Measurements from ENCODE around the gene NME3.

The NME3 gene

GRCh38 chr16:1771864-1772361 lies 570 bp upstream of the NME3 start:
- CTCF ChIA-PET: interaction anchor here (0.6 to 1.7 kb wide), 3 partner anchors 12 to 157 kb away, joined by 3 to 8 read pairs (median 5); partner anchors contain the start of gene MAPK8IP3
- DNase-seq (ENCODE audit: low spot score): no peak
- peak overlapping the region; percentile 92 for H3K27ac ChIP-seq
- TF ChIP-seq CTCF (conservative IDR thresholded peaks at IDR 0.05; ENCODE audit: low read depth): no peak
- POLR2A ChIA-PET (ENCODE audit: low non-redundant PET): no interaction called here

DNA sequence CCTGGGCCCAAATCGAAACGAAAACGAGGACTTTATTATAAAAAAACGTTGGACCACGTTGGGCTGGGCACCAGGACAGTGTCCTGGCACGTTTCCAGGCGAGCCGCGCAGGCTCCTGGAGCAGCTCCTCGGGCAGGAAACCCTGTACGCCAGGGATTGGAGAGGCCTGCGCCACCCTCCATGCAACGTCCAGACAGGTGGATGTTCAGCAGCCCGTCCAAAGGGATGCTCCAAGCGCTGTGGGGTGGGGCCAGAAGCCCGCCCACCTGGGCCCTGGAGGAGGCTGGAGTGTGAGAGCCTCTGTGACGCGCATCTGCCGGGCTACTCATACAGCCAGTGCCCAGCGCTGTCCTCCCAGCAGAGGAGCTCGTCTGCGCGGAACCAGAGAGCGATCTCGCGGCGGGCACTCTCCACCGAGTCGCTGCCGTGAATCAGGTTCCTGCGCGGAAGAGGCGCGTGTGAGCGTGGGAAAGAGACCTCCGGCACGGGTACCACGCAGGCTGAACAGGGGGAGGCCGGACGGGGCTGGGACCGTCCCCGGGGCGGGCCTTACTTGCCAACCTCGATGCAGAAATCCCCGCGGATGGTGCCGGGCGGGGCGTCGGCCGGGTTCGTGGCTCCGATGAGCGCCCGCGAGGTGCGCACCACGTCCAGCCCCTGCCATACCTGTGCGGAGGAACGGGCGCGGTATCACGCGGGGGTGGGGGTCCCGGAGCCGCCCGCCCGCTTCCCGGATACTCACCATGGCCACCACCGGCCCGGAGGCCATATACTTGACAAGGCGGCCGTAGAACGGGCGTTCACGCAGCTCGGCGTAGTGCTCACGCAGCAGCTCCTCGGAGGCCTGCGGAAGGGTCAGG lies 785 bp downstream of the NME3 start:
- POLR2A ChIA-PET (ENCODE audit: low non-redundant PET): interaction anchor here (0.9 to 1.4 kb wide), 5 partner anchors 12 to 69 kb away, joined by 3 to 6 read pairs (median 4); partner anchors contain the start of genes NUBP2 and SPSB3
- H3K27ac ChIP-seq: peak overlapping the region; percentile 92
- peak; percentile 67 for DNase-seq (ENCODE audit: low spot score)
- CTCF ChIA-PET: interaction anchor here (0.6 to 1.6 kb wide), 5 partner anchors 16 to 1191 kb away, joined by 3 to 6 read pairs (median 4); partner anchors contain the start of gene MAPK8IP3
- no peak for TF ChIP-seq CTCF (conservative IDR thresholded peaks at IDR 0.05; ENCODE audit: low read depth)

- H3K27ac ChIP-seq: peak overlapping the region; percentile 92
- ChIA-PET POLR2A (ENCODE audit: low non-redundant PET) (interaction anchor here (0.5 to 1.4 kb wide), 6 partner anchors 13 to 295 kb away, joined by 3 to 6 read pairs (median 4); partner anchors contain the start of genes MAPK8IP3, NUBP2 and SPSB3), CTCF (interaction anchor here (0.6 to 1.6 kb wide), 4 partner anchors 15 to 63 kb away, joined by 3 to 6 read pairs (median 4); partner anchors contain the start of gene MAPK8IP3)
- TF ChIP-seq CTCF (conservative IDR thresholded peaks at IDR 0.05; ENCODE audit: low read depth): no peak
- no peak for DNase-seq (ENCODE audit: low spot score)
Observed at GRCh38 chr16:1769402-1770300, 1.7 kb downstream of the NME3 start.

DNA sequence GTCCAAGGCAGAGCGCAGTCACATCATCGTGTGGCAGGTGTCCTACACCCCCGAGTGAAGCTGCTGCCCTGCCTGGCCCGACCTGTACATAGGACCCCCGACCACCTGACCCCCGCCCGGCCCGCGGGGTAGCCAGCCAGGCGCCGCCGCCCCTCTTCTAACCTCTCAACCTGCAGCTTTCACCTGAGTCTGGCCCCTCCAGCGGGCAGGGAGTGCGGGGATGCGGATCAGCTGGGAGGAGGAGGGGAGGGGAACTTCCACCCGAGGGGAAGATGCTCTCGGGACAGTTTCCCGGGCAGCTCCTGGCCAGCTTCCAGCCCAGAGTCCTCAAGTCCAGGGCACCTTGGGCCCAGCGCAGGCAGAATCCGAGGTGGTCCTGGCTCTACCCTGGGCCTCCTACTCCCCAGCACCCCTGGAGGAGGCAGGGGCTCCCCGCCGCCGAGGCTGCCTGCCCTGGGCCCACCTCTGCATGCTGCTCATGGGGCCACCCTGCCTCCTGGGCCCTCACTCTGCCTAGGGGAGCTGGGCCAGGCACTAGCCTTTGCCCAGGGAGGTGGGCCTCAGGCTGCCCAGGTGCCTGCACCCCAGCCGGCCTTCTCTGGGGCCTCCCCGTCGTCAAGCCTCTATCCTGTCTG lies 2.5 kb downstream of the NME3 start:
- peak overlapping the region; percentile 92 for H3K27ac ChIP-seq

GRCh38 chr16:1768061-1768766 lies 3.1 kb downstream of the NME3 start:
- no peak for DNase-seq (ENCODE audit: low spot score)
- ChIA-PET POLR2A (ENCODE audit: low non-redundant PET) (no interaction called here), CTCF (no interaction called here)
- TF ChIP-seq CTCF (conservative IDR thresholded peaks at IDR 0.05; ENCODE audit: low read depth): no peak
- no peak overlapping the region; the same call in 1 of the 2 replicates for H3K27ac ChIP-seq

More for the DNA sequence above, 2.5 kb downstream of the NME3 start:
- no peak for TF ChIP-seq CTCF (conservative IDR thresholded peaks at IDR 0.05; ENCODE audit: low read depth)
- ChIA-PET POLR2A (ENCODE audit: low non-redundant PET) (interaction anchor here (0.5 kb wide), 1 partner anchor 63 kb away, joined by 6 read pairs; the partner anchor contains the start of gene MAPK8IP3), CTCF (no interaction called here)
- no peak for DNase-seq (ENCODE audit: low spot score)
